Occipital lobe (tissue), 3 donors: ENCODE results near the gene YTHDF2. TPM values are rescaled to one million over a fixed set of nuclear protein-coding genes. Genes with fewer than 3 reads are reported as not detected.

Source experiments
- DNase-seq: peaks from one replicate; lab custom pipeline; 2025; lab: John Stamatoyannopoulos, UW
- small RNA-seq: library from RNA; depleted of rRNA; stranded (forward); fragments of <200 nt; gene quantifications from one replicate; pipeline ENCODE3, GENCODE V24; 2014
- total RNA-seq: library from RNA; depleted of rRNA; stranded (reverse); fragments of >200 nt; gene quantifications from one replicate; pipeline ENCODE4 v1.2.3, GENCODE V29; 2014

YTHDF2 gene
- total RNA-seq, 1 donor from 2014 or later = 78.8 TPM

GRCh38 chr1:28801461-28801860, 64.7 kb downstream of the YTHDF2 start:
- no peak for DNase-seq

GRCh38 chr1:28803051-28803450, 66.3 kb downstream of the YTHDF2 start:
- DNase-seq = no peak

- no peak for DNase-seq
Observed at GRCh38 chr1:28803662-28804061, 66.9 kb downstream of the YTHDF2 start.

GRCh38 chr1:28804071-28804470, 67.3 kb downstream of the YTHDF2 start:
- no peak for DNase-seq

GRCh38 chr1:28807046-28807445, 70.3 kb downstream of the YTHDF2 start:
- no peak for DNase-seq

- DNase-seq = no peak
Observed at GRCh38 chr1:28807986-28808385, 71.2 kb downstream of the YTHDF2 start.

- DNase-seq = no peak
Observed at GRCh38 chr1:28811369-28811765, 74.6 kb downstream of the YTHDF2 start.

- no peak for DNase-seq
Observed at GRCh38 chr1:28811766-28812668, 75.3 kb downstream of the YTHDF2 start, which contains the start of gene OPRD1. TSS of gene OPRD1 (plus strand) at chr1:28812170. CDS start at chr1:28812384, 214 bp downstream.

GRCh38 chr1:28812669-28813468, 76.1 kb downstream of the YTHDF2 start:
- DNase-seq = no peak

GRCh38 chr1:28813931-28814465, 77.3 kb downstream of the YTHDF2 start:
- no peak for DNase-seq

GRCh38 chr1:28815533-28816185, 78.9 kb downstream of the YTHDF2 start:
- no peak for DNase-seq

GRCh38 chr1:28817133-28817532, 80.4 kb downstream of the YTHDF2 start:
- DNase-seq = no peak

GRCh38 chr1:28819020-28819419, 82.3 kb downstream of the YTHDF2 start:
- no peak for DNase-seq

Small RNAs within 50 kb of the gene (small RNA-seq; reads per million reads assigned to genes)
- not detected for gene RF00422

Other genes starting within 250 kb of the YTHDF2 start
- gene RCC1, start 230.9 kb upstream of the YTHDF2 start, total RNA-seq = 13.4 TPM
- gene TRNAU1AP, start 183.9 kb upstream of the YTHDF2 start, total RNA-seq = 39.8 TPM
- gene RAB42, start 144.7 kb upstream of the YTHDF2 start, total RNA-seq = 1.6 TPM
- gene TAF12, start 93.9 kb upstream of the YTHDF2 start, total RNA-seq = 20.1 TPM
- gene RNU11, start 88.3 kb upstream of the YTHDF2 start, total RNA-seq = not detected
- gene GMEB1, start 68.2 kb upstream of the YTHDF2 start, total RNA-seq = 14.5 TPM
- 0.31 TPM for gene OPRD1, start 75.2 kb downstream of the YTHDF2 start, total RNA-seq
- gene EPB41, start 177.6 kb downstream of the YTHDF2 start, total RNA-seq = 36.2 TPM